GM21786 (cell line): ENCODE measurements around the gene OAS3.
"Not testable (repeated sequence)": the region's sequence is repeated elsewhere in the genome, so short reads cannot be mapped to it uniquely, and the experiment has no call there.

Experiments
- ATAC-seq: cut with Tn5 transposase; IDR thresholded peaks from one replicate; pipeline ENCODE4 v1.9.1; 2021; ENCODE audit not compliant: unreplicated experiment

OAS3 gene

GRCh38 chr12:112919121-112919520 is 19.2 kb upstream of the OAS3 start:
- no peak for ATAC-seq

- peak; percentile 73 for ATAC-seq
Observed at GRCh38 chr12:112924986-112925385, 13.3 kb upstream of the OAS3 start.

- ATAC-seq = not testable (repeated sequence)
Observed at GRCh38 chr12:112926416-112927033, 11.7 kb upstream of the OAS3 start.

GRCh38 chr12:112927475-112927874 is 10.8 kb upstream of the OAS3 start:
- no peak for ATAC-seq

GRCh38 chr12:112927925-112928324 is 10.3 kb upstream of the OAS3 start:
- no peak for ATAC-seq

GRCh38 chr12:112928978-112929377 is 9.3 kb upstream of the OAS3 start:
- no peak for ATAC-seq

- no peak for ATAC-seq
Observed at GRCh38 chr12:112929715-112930114, 8.6 kb upstream of the OAS3 start.

GRCh38 chr12:112930350-112930749 is 7.9 kb upstream of the OAS3 start:
- no peak for ATAC-seq

GRCh38 chr12:112932485-112933128 is 5.7 kb upstream of the OAS3 start:
- no peak for ATAC-seq

- ATAC-seq = no peak
Observed at GRCh38 chr12:112933129-112933505, 5.2 kb upstream of the OAS3 start.

GRCh38 chr12:112936264-112936663 is 2.0 kb upstream of the OAS3 start:
- no peak for ATAC-seq

GRCh38 chr12:112936927-112937326 is 1.3 kb upstream of the OAS3 start:
- no peak for ATAC-seq

GRCh38 chr12:112938751-112939150 is 477 bp downstream of the OAS3 start:
- no peak for ATAC-seq

- ATAC-seq = peak; percentile 68
Observed at GRCh38 chr12:112939761-112940381, 1.6 kb downstream of the OAS3 start.

GRCh38 chr12:112941528-112942335 is 3.5 kb downstream of the OAS3 start:
- no peak for ATAC-seq

GRCh38 chr12:112942572-112942971 is 4.3 kb downstream of the OAS3 start:
- ATAC-seq = no peak

- ATAC-seq = no peak
Observed at GRCh38 chr12:112944024-112944690, 5.9 kb downstream of the OAS3 start.

- ATAC-seq = no peak
Observed at GRCh38 chr12:112945515-112945914, 7.2 kb downstream of the OAS3 start.

GRCh38 chr12:112946236-112947000 is 8.1 kb downstream of the OAS3 start:
- ATAC-seq = no peak

- no peak for ATAC-seq
Observed at GRCh38 chr12:112947314-112947713, 9.0 kb downstream of the OAS3 start.
